ENCODE data around the gene PALLD. TPM values are rescaled to one million over a fixed set of nuclear protein-coding genes. Genes with fewer than 3 reads are reported as not detected.

PALLD gene
- total RNA-seq, 2 experiments from 2014 or later: 2.4 to 2.8 TPM

- peaks cover 13% of the 10 kb centered on the region for H3K27me3 Mint-ChIP-seq
- peaks cover 24% of the 10 kb centered on the region for H3K4me1 Mint-ChIP-seq
- H3K4me3 Mint-ChIP-seq: no peak overlapping the region
- H3K9me3 Mint-ChIP-seq: no peaks in the 10 kb centered on the region
- no peaks in the 10 kb centered on the region for H3K36me3 Mint-ChIP-seq (ENCODE audit: low read depth)
- no peak for DNase-seq
- ChIA-PET CTCF (interaction anchor here (0.9 to 1.7 kb wide), 3 partner anchors 10 to 17 kb away, joined by 3 to 6 read pairs (median 5); no protein-coding TSS in a partner anchor), POLR2A (no interaction called here)
- no peak overlapping the region for H3K27ac Mint-ChIP-seq
Observed at GRCh38 chr4:168515222-168516011, 18.6 kb downstream of the PALLD start.

GRCh38 chr4:168516841-168517240, 20.0 kb downstream of the PALLD start:
- no peak overlapping the region for H3K27ac Mint-ChIP-seq
- H3K4me3 Mint-ChIP-seq: no peak overlapping the region
- H3K9me3 Mint-ChIP-seq: no peaks in the 10 kb centered on the region
- peaks cover 20% of the 10 kb centered on the region for H3K27me3 Mint-ChIP-seq
- ChIA-PET CTCF (no interaction called here), POLR2A (no interaction called here)
- no peaks in the 10 kb centered on the region for H3K36me3 Mint-ChIP-seq (ENCODE audit: low read depth)
- DNase-seq: no peak
- peaks cover 12% of the 10 kb centered on the region for H3K4me1 Mint-ChIP-seq

GRCh38 chr4:168519576-168519975, 22.7 kb downstream of the PALLD start:
- Mint-ChIP-seq H3K36me3 (ENCODE audit: low read depth) (no peaks in the 10 kb centered on the region), H3K4me1 (no peaks in the 10 kb centered on the region), H3K4me3 (no peak overlapping the region), H3K27me3 (peaks cover 22% of the 10 kb centered on the region), H3K9me3 (no peaks in the 10 kb centered on the region), H3K27ac (no peak overlapping the region)
- CTCF ChIA-PET: interaction anchor here (1.7 kb wide), 1 partner anchor 11 kb away, joined by 7 read pairs; no protein-coding TSS in a partner anchor
- POLR2A ChIA-PET: no interaction called here
- no peak for DNase-seq

- no peaks in the 10 kb centered on the region for H3K9me3 Mint-ChIP-seq
- no peak overlapping the region for H3K27ac Mint-ChIP-seq
- no peak overlapping the region for H3K4me3 Mint-ChIP-seq
- ChIA-PET POLR2A (no interaction called here), CTCF (interaction anchor here (1.3 kb wide), 1 partner anchor 20 kb away, joined by 3 read pairs; no protein-coding TSS in a partner anchor)
- DNase-seq: no peak
- no peaks in the 10 kb centered on the region for H3K4me1 Mint-ChIP-seq
- H3K27me3 Mint-ChIP-seq: peaks cover 25% of the 10 kb centered on the region
- no peaks in the 10 kb centered on the region for H3K36me3 Mint-ChIP-seq (ENCODE audit: low read depth)
Observed at GRCh38 chr4:168521721-168522120, 24.9 kb downstream of the PALLD start.

- H3K36me3 Mint-ChIP-seq (ENCODE audit: low read depth): no peaks in the 10 kb centered on the region
- ChIA-PET POLR2A (no interaction called here), CTCF (interaction anchor here (1.3 kb wide), 1 partner anchor 20 kb away, joined by 3 read pairs; no protein-coding TSS in a partner anchor)
- no peaks in the 10 kb centered on the region for H3K4me1 Mint-ChIP-seq
- no peak for DNase-seq
- H3K27me3 Mint-ChIP-seq: peaks cover 24% of the 10 kb centered on the region
- H3K4me3 Mint-ChIP-seq: no peak overlapping the region
- no peaks in the 10 kb centered on the region for H3K9me3 Mint-ChIP-seq
- no peak overlapping the region for H3K27ac Mint-ChIP-seq
Observed at GRCh38 chr4:168522356-168522755, 25.5 kb downstream of the PALLD start.

- Mint-ChIP-seq H3K36me3 (ENCODE audit: low read depth) (no peaks in the 10 kb centered on the region), H3K4me3 (no peak overlapping the region), H3K4me1 (no peaks in the 10 kb centered on the region), H3K27ac (no peak overlapping the region), H3K9me3 (no peaks in the 10 kb centered on the region), H3K27me3 (peaks cover 23% of the 10 kb centered on the region)
- CTCF ChIA-PET: interaction anchor here (1.3 kb wide), 1 partner anchor 21 kb away, joined by 3 read pairs; no protein-coding TSS in a partner anchor
- POLR2A ChIA-PET: no interaction called here
- no peak for DNase-seq
Observed at GRCh38 chr4:168522829-168523489, 26.1 kb downstream of the PALLD start.

- H3K9me3 Mint-ChIP-seq: no peaks in the 10 kb centered on the region
- peaks cover 16% of the 10 kb centered on the region for H3K27me3 Mint-ChIP-seq
- H3K36me3 Mint-ChIP-seq (ENCODE audit: low read depth): no peaks in the 10 kb centered on the region
- H3K27ac Mint-ChIP-seq: no peak overlapping the region
- no peaks in the 10 kb centered on the region for H3K4me1 Mint-ChIP-seq
- no peak for DNase-seq
- ChIA-PET CTCF (interaction anchor here (0.7 kb wide), 1 partner anchor 8 kb away, joined by 3 read pairs; no protein-coding TSS in a partner anchor), POLR2A (no interaction called here)
- no peak overlapping the region for H3K4me3 Mint-ChIP-seq
Observed at GRCh38 chr4:168524006-168524405, 27.2 kb downstream of the PALLD start.

GRCh38 chr4:168524897-168525296, 28.0 kb downstream of the PALLD start:
- DNase-seq: no peak
- H3K9me3 Mint-ChIP-seq: no peaks in the 10 kb centered on the region
- ChIA-PET CTCF (interaction anchor here (1.9 kb wide), 1 partner anchor 10 kb away, joined by 6 read pairs; no protein-coding TSS in a partner anchor), POLR2A (no interaction called here)
- no peak overlapping the region for H3K27ac Mint-ChIP-seq
- no peaks in the 10 kb centered on the region for H3K4me1 Mint-ChIP-seq
- no peaks in the 10 kb centered on the region for H3K36me3 Mint-ChIP-seq (ENCODE audit: low read depth)
- H3K4me3 Mint-ChIP-seq: no peak overlapping the region
- H3K27me3 Mint-ChIP-seq: peaks cover 16% of the 10 kb centered on the region

GRCh38 chr4:168527560-168527959, 30.7 kb downstream of the PALLD start:
- H3K4me3 Mint-ChIP-seq: no peak overlapping the region
- H3K27ac Mint-ChIP-seq: no peak overlapping the region
- H3K4me1 Mint-ChIP-seq: no peaks in the 10 kb centered on the region
- ChIA-PET CTCF (interaction anchor here (0.8 kb wide), 1 partner anchor 13 kb away, joined by 5 read pairs; no protein-coding TSS in a partner anchor), POLR2A (no interaction called here)
- H3K9me3 Mint-ChIP-seq: no peaks in the 10 kb centered on the region
- H3K36me3 Mint-ChIP-seq (ENCODE audit: low read depth): no peaks in the 10 kb centered on the region
- DNase-seq: no peak
- peaks cover 12% of the 10 kb centered on the region for H3K27me3 Mint-ChIP-seq

- H3K27me3 Mint-ChIP-seq: peaks cover 12% of the 10 kb centered on the region
- ChIA-PET POLR2A (no interaction called here), CTCF (no interaction called here)
- H3K27ac Mint-ChIP-seq: no peak overlapping the region
- no peaks in the 10 kb centered on the region for H3K4me1 Mint-ChIP-seq
- no peak overlapping the region for H3K4me3 Mint-ChIP-seq
- no peaks in the 10 kb centered on the region for H3K36me3 Mint-ChIP-seq (ENCODE audit: low read depth)
- no peaks in the 10 kb centered on the region for H3K9me3 Mint-ChIP-seq
- no peak for DNase-seq
Observed at GRCh38 chr4:168528131-168528949, 31.5 kb downstream of the PALLD start.

- no peaks in the 10 kb centered on the region for H3K4me1 Mint-ChIP-seq
- POLR2A ChIA-PET: no interaction called here
- CTCF ChIA-PET: no interaction called here
- no peaks in the 10 kb centered on the region for H3K9me3 Mint-ChIP-seq
- H3K27me3 Mint-ChIP-seq: peaks cover 12% of the 10 kb centered on the region
- no peak overlapping the region for H3K27ac Mint-ChIP-seq
- no peak for DNase-seq
- no peak overlapping the region for H3K4me3 Mint-ChIP-seq
- no peaks in the 10 kb centered on the region for H3K36me3 Mint-ChIP-seq (ENCODE audit: low read depth)
Observed at GRCh38 chr4:168529257-168529656, 32.4 kb downstream of the PALLD start.

GRCh38 chr4:168531305-168531704, 34.5 kb downstream of the PALLD start:
- CTCF ChIA-PET: interaction anchor here (0.8 kb wide), 1 partner anchor 21 kb away, joined by 4 read pairs; no protein-coding TSS in a partner anchor
- Mint-ChIP-seq H3K4me3 (no peak overlapping the region), H3K9me3 (no peaks in the 10 kb centered on the region), H3K27me3 (peaks cover 13% of the 10 kb centered on the region), H3K27ac (no peak overlapping the region), H3K36me3 (ENCODE audit: low read depth) (no peaks in the 10 kb centered on the region), H3K4me1 (no peaks in the 10 kb centered on the region)
- POLR2A ChIA-PET: no interaction called here
- no peak for DNase-seq

GRCh38 chr4:168534535-168534934, 37.7 kb downstream of the PALLD start:
- POLR2A ChIA-PET: no interaction called here
- no peaks in the 10 kb centered on the region for H3K4me1 Mint-ChIP-seq
- CTCF ChIA-PET: no interaction called here
- peaks cover 13% of the 10 kb centered on the region for H3K27me3 Mint-ChIP-seq
- no peaks in the 10 kb centered on the region for H3K36me3 Mint-ChIP-seq (ENCODE audit: low read depth)
- H3K4me3 Mint-ChIP-seq: no peak overlapping the region
- H3K27ac Mint-ChIP-seq: no peak overlapping the region
- DNase-seq: no peak
- no peaks in the 10 kb centered on the region for H3K9me3 Mint-ChIP-seq

Measured in activated CD4-positive, alpha-beta T cell treated with anti-CD3 and anti-CD28 coated beads, Interleukin-2, amount 10 ng/mL, durations not matched to agents 7 days and 5 days (primary cell).